Activated CD8-positive, alpha-beta memory T cell treated with anti-CD3 and anti-CD28 coated beads, Interleukin-2, amount 10 ng/mL, durations not matched to agents 7 days and 5 days (primary cell): Measurements from ENCODE around the gene PSG11. TPM values are rescaled to one million over a fixed set of nuclear protein-coding genes. Genes with fewer than 3 reads are reported as not detected.
"Not testable (repeated sequence)": the region's sequence is repeated elsewhere in the genome, so short reads cannot be mapped to it uniquely, and the experiment has no call there.

ENCODE experiments used
- ATAC-seq: fragments of 150-1000 bp; cut with Tn5 transposase; one replicate; pipeline ENCODE4 v1.10.0; 2021; ENCODE audit warnings: moderate library complexity
- CTCF ChIA-PET: fragments of 350-600 bp; sonication (Branson Sonifier 250); formaldehyde crosslinking; loops from one replicate; lab custom pipeline; 2021; ENCODE audit warnings: antibody characterized with exemption; lab: Charles Lee
- DNase-seq: peaks from one replicate; pipeline ENCODE4 v3.0.0-alpha.2; 2020
- H3K27ac Mint-ChIP-seq: one replicate; pipeline ENCODE4 v1.8.0; 2021; ENCODE audit warnings: mild to moderate bottlenecking, mixed read lengths
- H3K27me3 Mint-ChIP-seq: one replicate; pipeline ENCODE4 v1.8.0; 2021; ENCODE audit warnings: mixed read lengths
- H3K36me3 Mint-ChIP-seq: one replicate; pipeline ENCODE4 v1.8.0; 2021; ENCODE audit warnings: mild to moderate bottlenecking, mixed read lengths
- H3K4me1 Mint-ChIP-seq: one replicate; pipeline ENCODE4 v1.8.0; 2021; ENCODE audit warnings: mixed read lengths
- H3K4me3 Mint-ChIP-seq: one replicate; pipeline ENCODE4 v1.8.0; 2021; ENCODE audit warnings: mild to moderate bottlenecking, moderate library complexity, mixed read lengths
- H3K9me3 Mint-ChIP-seq: one replicate; pipeline ENCODE4 v1.8.0; 2022; ENCODE audit warnings: low read depth, mixed read lengths
- total RNA-seq, 2 experiments: library from RNA; stranded (reverse); gene quantifications; one replicate each; pipeline ENCODE4 v1.2.3, GENCODE V29; 2021

PSG11 gene
- total RNA-seq = not detected

DNA sequence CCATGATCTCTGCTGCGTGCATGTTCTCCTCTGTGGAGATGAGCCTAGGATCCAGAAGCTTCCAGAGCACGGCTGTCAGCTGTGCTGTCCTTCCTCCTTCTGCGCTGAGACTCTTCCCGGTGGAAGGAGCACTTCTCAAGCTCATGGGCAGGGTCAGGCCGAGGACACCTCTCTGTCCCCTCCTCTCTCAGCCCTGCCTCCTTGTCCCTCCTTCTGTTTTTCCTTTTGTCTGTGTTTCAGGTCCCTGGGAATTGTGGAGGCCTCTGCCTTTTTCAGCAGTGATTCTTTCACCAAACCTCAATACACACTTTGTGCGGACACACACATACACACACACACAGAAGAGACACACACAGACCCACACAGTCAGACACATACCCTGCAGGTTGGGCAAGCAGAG lies at the start of gene PSG11:
PSG11 (minus strand) TSS at position 101 of the 400 bp plus-strand sequence; CDS start at position 4, 97 bp downstream.
- CTCF ChIA-PET, DNase-seq, H3K27me3 Mint-ChIP-seq, H3K36me3 Mint-ChIP-seq, ATAC-seq, H3K4me1 Mint-ChIP-seq, H3K4me3 Mint-ChIP-seq, H3K27ac Mint-ChIP-seq, H3K9me3 Mint-ChIP-seq: not testable (repeated sequence)

DNA sequence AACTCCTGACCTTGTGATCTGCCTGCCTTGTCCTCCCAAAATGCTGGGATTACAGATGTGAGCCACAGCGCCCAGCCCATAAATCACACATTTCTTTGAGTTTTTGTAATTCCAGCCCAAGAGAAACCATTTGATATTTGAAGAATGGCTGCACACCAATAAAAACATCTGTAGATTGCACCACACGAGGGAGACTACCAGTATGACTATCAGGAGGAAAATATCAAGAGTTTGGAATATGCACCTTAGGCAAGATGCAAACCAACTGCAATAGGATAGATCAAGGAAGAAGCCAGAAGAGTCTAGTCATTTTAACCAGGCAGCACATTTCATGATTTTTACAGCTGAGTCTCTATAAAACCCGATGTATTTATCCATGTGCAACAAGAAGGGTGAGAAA lies 36.1 kb upstream of the PSG11 start:
- CTCF ChIA-PET, DNase-seq, H3K36me3 Mint-ChIP-seq: not testable (repeated sequence)

DNA sequence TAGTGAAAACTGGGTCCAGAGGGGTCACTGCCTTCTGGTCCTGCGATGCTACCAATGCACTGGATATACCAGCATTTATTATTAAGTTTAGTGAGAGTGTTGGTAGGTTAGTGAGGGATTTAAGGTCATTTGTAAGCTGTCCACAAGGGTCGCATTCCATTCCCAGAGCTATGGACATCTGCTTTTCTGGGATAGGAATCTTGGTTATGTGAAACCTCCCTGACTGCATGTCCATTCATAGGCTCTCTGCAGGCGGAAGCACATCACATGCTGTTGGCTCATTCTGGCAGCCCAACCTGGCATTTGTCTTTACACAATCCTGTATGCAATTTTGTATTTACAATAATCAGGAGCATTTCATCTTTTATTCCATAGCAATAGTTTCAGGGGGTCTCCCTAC lies 35.1 kb upstream of the PSG11 start:
- CTCF ChIA-PET, H3K27me3 Mint-ChIP-seq, H3K9me3 Mint-ChIP-seq, H3K4me3 Mint-ChIP-seq, H3K4me1 Mint-ChIP-seq, H3K27ac Mint-ChIP-seq, DNase-seq, ATAC-seq, H3K36me3 Mint-ChIP-seq: not testable (repeated sequence)

More for the DNA sequence above, 36.1 kb upstream of the PSG11 start:
- not testable (repeated sequence) for ATAC-seq, H3K27me3 Mint-ChIP-seq, H3K9me3 Mint-ChIP-seq, H3K4me3 Mint-ChIP-seq, H3K27ac Mint-ChIP-seq, H3K4me1 Mint-ChIP-seq

DNA sequence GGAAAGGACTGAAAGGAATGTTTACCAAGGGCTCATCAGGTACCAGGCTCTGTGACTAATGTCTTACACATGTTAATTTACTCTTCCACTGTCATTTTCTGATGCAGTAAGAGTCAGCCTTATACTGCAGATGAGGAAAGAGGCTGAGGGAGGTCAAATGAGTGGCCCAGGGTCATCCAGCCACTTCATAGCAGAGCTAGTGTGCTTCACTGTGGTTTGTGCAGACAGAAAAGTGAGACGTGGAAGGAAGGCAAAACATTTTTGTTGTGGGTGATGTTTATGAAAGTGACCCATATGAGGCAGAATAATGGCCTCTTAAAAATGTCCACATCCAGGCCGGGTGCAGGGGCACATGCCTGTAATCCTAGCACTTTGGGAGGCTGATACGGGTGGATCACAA lies 34.0 kb upstream of the PSG11 start:
- H3K27ac Mint-ChIP-seq, ATAC-seq, DNase-seq, H3K36me3 Mint-ChIP-seq, H3K27me3 Mint-ChIP-seq, H3K4me3 Mint-ChIP-seq, H3K4me1 Mint-ChIP-seq, H3K9me3 Mint-ChIP-seq: not testable (repeated sequence)
- CTCF ChIA-PET = interaction anchor here (0.7 kb wide), 1 partner anchor 26 kb away, joined by 3 read pairs; no protein-coding TSS in a partner anchor

DNA sequence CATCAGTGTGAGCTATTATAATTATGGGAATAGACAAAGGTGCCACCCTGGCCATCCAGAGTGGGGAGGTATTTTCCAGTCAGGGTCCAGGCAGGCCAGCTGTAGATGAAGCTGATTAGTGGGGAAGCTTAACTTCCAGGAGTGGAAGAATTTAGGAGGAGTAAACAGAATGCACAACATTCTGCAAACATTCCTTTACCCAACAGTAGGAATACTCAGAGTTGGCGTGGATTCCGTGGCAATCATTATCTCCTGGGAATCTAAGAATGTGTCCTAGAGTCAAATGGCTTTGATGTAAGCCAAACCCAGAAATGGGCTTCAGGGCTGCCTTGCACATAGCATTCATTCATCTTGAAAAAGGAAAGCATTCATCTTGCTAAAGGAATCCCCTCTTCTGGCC lies 33.2 kb upstream of the PSG11 start:
- ATAC-seq, H3K9me3 Mint-ChIP-seq, H3K36me3 Mint-ChIP-seq, CTCF ChIA-PET, H3K4me1 Mint-ChIP-seq, DNase-seq, H3K27me3 Mint-ChIP-seq, H3K4me3 Mint-ChIP-seq, H3K27ac Mint-ChIP-seq: not testable (repeated sequence)

DNA sequence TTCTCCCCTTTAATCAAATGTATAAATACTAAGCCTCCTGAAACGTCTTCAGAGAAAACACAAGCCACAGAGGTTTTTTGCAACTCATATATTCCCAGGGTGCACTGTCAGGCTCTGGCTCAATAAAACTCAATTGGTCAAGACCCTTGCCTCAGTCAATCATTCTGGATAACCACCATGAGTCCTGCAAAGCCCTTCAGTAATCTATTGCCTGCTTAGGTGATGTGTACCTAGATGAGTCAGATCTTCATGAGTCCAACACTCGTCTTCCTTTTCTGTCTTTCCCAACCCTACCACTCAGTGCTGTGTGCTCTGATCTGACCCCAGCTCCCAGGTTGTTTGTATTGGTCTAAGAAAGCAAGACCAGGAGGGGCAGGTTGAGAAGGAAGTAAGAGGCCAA lies 32.2 kb upstream of the PSG11 start:
- H3K36me3 Mint-ChIP-seq, H3K27ac Mint-ChIP-seq, H3K27me3 Mint-ChIP-seq, ATAC-seq, H3K9me3 Mint-ChIP-seq, CTCF ChIA-PET, H3K4me3 Mint-ChIP-seq, H3K4me1 Mint-ChIP-seq, DNase-seq: not testable (repeated sequence)

DNA sequence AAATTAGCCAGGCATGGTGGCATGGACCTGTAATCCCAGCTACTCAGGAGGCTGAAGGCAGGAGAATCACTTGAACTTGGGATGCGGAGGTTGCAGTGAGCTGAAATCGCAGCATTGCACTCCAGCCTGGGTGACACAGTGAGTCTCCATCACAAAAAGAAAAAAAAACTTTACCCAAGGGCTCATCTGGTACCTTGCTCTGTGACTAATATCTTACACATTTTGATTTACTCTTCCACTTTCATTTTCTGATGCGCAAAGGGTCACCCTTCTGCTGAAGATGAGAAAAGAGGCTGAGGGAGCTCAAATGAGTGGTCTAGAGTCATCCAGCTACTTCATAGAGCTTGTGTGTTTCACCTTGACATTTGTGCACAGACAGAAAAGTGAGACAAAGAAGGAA lies 21.7 kb upstream of the PSG11 start:
- H3K4me3 Mint-ChIP-seq, H3K27ac Mint-ChIP-seq, DNase-seq, H3K9me3 Mint-ChIP-seq, CTCF ChIA-PET, H3K4me1 Mint-ChIP-seq, H3K36me3 Mint-ChIP-seq, H3K27me3 Mint-ChIP-seq, ATAC-seq: not testable (repeated sequence)

DNA sequence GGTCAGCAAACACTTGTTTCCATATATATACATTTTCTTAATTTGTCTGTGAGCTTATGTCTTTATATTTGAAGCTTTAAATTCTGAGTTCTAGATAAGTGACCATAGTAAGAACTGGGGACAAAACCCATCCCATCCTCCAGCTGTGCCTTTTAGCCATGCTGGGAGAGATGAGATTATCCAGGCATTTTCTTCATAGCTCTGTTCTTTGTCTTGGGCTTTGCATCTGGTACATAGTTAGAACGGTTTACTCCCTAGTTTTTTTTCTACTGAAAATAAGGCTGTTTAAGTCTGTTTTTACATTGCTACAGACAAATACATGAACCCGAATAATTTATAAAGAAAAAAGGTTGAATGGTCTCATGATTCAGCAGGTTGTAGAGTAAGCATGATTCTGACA lies 20.3 kb upstream of the PSG11 start:
- H3K9me3 Mint-ChIP-seq, H3K4me3 Mint-ChIP-seq, DNase-seq, CTCF ChIA-PET, H3K27ac Mint-ChIP-seq, H3K27me3 Mint-ChIP-seq, H3K36me3 Mint-ChIP-seq, H3K4me1 Mint-ChIP-seq, ATAC-seq: not testable (repeated sequence)

DNA sequence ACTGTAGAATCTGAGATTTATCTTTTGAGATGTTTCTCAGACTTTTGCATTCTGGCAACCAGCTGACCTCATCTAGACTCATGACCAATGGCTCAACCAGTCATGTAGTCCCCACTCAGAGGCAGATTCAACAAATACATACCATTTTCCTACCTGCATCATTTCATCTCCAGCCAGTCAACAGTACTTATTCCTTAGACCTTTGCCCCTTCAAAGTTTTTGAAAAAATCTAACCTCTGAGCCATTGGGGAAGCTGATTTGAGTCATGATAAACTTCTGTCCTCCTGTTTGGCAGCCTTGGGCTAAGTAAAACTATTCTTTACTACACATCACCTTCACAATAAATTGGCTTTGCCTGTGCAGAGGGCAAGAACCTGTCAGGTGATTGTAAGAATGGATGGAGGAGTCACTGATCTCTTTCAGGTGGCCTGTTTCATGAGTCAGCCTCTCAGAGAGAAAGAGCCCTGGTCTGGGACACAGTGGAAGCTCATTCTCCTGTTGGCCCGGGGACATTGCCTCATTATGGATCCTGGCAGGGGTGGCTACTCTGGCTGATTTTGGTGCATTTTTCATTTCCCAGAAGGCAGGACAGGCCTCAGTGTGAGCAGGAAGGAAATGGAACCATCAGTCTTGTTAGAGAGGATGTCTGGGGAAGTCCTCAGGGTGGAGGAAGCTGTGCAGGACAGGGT lies 17.4 kb upstream of the PSG11 start:
- H3K27ac Mint-ChIP-seq, H3K4me1 Mint-ChIP-seq, H3K4me3 Mint-ChIP-seq, CTCF ChIA-PET, H3K9me3 Mint-ChIP-seq, ATAC-seq, DNase-seq, H3K27me3 Mint-ChIP-seq, H3K36me3 Mint-ChIP-seq: not testable (repeated sequence)

DNA sequence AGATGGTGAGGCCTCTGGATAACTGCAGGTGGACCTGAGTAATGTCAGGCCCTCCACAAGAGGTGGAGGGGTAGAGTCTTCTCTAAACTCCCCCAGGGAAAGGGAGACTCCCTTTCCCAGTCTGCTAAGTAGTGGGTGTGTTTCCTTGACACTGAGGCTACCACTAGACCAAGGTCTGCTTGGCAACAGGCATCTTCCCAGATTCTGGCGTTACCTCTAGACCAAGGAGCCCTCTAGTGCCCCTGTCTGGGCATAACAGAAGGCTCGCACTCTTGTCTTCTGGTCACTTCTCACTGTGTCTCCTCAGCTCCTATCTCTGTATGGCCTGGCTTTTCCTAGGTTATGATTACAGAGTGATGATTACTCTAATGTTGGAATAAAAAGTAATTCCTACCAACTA lies 5.4 kb upstream of the PSG11 start:
- CTCF ChIA-PET, DNase-seq, H3K9me3 Mint-ChIP-seq, H3K4me3 Mint-ChIP-seq, H3K4me1 Mint-ChIP-seq, H3K27ac Mint-ChIP-seq, H3K27me3 Mint-ChIP-seq, H3K36me3 Mint-ChIP-seq, ATAC-seq: not testable (repeated sequence)

DNA sequence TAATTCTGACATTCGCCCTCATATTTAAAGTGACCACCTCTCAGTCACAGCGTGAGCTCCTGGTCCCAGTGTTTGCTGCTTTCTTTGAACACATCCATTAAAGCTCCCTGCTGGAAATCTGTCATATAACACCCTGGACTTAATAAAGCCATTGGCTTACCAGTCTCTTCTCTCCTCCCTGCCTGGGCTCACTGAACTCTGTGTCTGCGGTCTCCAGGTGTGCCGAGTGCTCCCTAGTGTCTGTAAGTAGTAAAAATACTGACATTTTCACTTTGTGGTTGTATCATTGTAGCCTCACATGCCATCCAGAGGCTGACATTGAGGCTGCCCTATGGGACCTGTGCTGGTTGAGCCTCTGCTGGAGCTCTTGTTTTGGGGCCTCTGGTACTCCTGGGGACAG lies 2.6 kb upstream of the PSG11 start:
- CTCF ChIA-PET = no interaction called here

DNA sequence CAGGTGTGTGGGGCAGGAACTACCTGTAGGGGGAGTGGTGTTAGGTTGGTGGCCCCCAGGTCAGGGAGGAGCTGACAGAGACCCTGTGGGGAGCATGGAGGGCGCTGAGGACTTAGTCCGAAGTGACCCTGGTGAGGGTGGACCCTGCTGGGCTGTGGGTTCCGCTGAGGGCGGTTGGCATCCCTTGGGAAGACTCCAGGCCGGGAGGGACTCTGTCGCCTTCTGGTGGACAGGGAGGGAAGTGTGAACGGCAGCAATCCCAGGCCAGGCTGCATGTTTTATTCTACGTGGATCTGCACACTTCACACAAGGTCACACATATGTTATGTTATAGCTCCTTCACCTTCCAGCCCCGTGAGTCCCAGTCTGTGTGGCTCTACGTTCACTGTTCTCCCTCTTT lies 1.7 kb upstream of the PSG11 start:
- H3K9me3 Mint-ChIP-seq, H3K36me3 Mint-ChIP-seq, H3K27me3 Mint-ChIP-seq, DNase-seq, H3K4me3 Mint-ChIP-seq, H3K27ac Mint-ChIP-seq, H3K4me1 Mint-ChIP-seq, CTCF ChIA-PET, ATAC-seq: not testable (repeated sequence)

More for the DNA sequence above, 2.6 kb upstream of the PSG11 start:
- DNase-seq (no peak), ATAC-seq (no peak)
- Mint-ChIP-seq H3K9me3 (no peaks in the 10 kb centered on the region), H3K27ac (no peak overlapping the region), H3K4me1 (no peaks in the 10 kb centered on the region), H3K27me3 (no peaks in the 10 kb centered on the region), H3K4me3 (no peak overlapping the region), H3K36me3 (no peaks in the 10 kb centered on the region)

DNA sequence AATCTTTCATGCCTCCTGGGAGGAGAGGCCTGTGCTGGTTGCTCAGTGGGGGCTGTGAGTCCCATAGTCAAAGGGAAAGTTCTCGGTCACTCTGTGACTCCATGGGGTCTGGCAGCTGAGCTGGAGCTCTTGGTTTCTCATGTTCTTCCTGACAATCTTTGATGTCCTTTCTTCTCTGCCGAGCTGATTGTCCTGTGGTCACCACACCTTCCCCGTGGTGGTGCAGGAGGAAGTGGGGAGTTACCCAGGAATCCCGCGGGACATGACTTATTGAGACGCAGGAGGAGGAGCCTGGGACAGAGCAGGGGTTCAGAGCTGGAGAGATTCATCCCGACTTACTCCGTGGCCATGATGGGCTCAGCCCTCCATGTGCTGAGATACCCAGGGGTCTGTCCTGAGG lies 792 bp upstream of the PSG11 start:
- H3K27me3 Mint-ChIP-seq, H3K27ac Mint-ChIP-seq, H3K4me1 Mint-ChIP-seq, H3K9me3 Mint-ChIP-seq, H3K4me3 Mint-ChIP-seq, CTCF ChIA-PET, H3K36me3 Mint-ChIP-seq, DNase-seq, ATAC-seq: not testable (repeated sequence)

DNA sequence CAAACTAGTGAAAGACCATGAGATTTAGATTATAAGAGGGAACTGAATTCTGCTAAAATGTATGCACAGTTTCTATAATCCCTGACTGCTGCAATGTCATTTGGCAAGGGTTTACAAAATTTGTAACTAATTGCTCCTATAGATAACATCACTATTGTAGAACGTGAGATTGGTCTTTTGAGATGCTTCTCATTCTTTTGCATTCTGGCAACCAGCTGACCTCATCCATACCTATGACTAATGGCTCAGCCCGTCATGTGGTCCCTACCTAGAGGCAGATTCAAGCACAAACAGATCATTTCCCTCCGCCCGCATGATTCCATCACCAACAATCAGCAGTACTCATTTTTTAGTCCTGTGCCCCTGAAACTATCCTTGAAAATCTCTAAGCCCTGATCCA lies 4.2 kb downstream of the PSG11 start:
- H3K4me3 Mint-ChIP-seq, H3K9me3 Mint-ChIP-seq, ATAC-seq, DNase-seq, CTCF ChIA-PET, H3K27ac Mint-ChIP-seq, H3K36me3 Mint-ChIP-seq, H3K27me3 Mint-ChIP-seq, H3K4me1 Mint-ChIP-seq: not testable (repeated sequence)
